ENCODE measurements around the gene CIRBP.

The CIRBP gene

DNA sequence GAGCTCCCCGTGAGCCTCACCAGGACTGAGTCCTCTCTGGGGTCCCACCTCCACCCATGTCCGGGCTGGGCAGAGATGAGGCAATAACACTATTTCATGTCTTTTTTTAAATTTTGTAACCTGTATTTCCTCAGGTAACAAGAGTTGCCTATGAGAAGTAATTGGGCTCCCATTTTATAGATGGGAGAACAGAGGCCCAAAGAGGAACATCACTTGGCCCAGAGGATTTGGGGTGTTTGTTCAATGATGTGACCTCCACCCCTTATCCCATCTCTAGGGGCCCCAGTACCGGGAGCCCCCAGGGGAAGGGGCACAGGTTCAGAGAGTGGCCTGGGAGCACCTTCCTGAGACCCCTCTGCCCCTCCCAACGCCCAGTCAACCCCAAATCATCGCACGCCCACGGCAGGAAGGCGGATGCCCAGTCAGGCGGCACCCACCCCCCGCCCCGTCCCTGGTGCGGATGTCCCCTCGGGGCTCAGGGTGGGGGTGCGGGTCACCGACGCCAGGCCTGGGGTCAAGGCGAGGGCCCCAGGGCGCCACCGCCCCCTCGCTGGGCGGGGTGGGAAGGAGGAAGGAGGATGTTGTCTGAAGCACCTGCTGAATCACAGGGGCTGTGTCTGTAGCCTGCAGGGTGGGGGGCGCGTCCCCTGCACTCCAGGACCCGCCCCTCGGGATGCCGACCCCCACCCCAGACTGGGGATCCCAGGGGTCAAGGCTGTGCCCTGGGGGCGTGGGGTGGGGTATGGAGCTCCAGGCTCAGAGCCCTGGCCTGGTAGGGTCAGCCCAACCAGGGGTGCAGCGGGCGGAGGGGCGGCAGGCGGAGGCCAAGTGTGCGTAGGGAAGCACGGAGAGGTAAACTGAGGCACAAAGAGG, 9.0 kb upstream of the CIRBP start:
- TF ChIP-seq, protein P1, sequence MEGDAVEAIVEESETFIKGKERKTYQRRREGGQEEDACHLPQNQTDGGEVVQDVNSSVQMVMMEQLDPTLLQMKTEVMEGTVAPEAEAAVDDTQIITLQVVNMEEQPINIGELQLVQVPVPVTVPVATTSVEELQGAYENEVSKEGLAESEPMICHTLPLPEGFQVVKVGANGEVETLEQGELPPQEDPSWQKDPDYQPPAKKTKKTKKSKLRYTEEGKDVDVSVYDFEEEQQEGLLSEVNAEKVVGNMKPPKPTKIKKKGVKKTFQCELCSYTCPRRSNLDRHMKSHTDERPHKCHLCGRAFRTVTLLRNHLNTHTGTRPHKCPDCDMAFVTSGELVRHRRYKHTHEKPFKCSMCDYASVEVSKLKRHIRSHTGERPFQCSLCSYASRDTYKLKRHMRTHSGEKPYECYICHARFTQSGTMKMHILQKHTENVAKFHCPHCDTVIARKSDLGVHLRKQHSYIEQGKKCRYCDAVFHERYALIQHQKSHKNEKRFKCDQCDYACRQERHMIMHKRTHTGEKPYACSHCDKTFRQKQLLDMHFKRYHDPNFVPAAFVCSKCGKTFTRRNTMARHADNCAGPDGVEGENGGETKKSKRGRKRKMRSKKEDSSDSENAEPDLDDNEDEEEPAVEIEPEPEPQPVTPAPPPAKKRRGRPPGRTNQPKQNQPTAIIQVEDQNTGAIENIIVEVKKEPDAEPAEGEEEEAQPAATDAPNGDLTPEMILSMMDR (IDR thresholded peaks at IDR 0.05; ENCODE audit: insufficient read depth, missing control alignments) = no peak
- DNase-seq (ENCODE audit: insufficient read length, low spot score) = no peak

DNA sequence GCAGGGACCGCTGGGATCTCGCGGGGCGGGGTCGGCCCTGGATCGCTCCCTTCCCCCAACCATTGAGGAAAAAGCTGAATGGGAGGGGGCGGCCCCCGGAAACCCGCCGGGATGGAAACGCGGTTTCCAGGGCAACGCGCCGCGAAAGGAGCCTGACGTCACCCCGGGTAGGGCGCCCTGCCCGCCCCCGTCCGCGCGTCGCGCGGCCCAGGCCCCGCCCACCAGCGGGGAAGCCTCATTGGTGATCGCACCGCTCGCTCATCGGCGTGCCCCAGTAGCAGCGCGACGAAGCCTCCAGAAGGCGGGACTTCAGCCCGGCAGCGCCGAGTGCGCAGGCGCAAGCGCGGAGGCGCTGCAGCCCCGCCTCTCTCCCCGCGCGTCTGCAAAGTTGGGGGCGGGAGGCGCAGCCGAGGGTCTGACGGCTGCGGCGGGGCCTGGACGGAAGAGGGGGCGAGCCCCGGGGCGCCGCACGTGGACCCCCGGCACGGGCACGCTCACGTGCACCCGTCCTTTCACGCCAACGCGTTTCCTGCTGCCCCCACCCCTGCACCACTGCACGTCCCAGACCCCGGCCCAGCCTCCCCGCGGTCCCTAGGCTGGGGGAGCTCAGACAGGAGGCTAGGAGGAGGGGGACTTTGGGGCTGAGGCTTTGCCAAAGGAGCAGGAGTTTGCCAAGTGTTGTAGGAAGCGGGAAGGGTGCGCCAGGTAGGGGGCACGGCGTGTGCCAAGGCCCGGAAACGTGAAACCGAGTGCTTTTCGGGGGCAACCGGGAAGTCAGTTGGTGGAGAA, 8.2 kb upstream of the CIRBP start:
- DNase-seq (ENCODE audit: insufficient read length, low spot score) (peak; percentile 100), FAIRE-seq (no peak)
- TF ChIP-seq, protein P1 (IDR thresholded peaks at IDR 0.05; ENCODE audit: insufficient read depth, missing control alignments) = no peak

More for the DNA sequence above, 9.0 kb upstream of the CIRBP start:
- FAIRE-seq = no peak

GRCh38 chr19:1261538-1261797, 7.7 kb upstream of the CIRBP start:
- DNase-seq (ENCODE audit: insufficient read length, low spot score) (no peak), FAIRE-seq (no peak)
- TF ChIP-seq, protein P1 (IDR thresholded peaks at IDR 0.05; ENCODE audit: insufficient read depth, missing control alignments) = no peak

DNA sequence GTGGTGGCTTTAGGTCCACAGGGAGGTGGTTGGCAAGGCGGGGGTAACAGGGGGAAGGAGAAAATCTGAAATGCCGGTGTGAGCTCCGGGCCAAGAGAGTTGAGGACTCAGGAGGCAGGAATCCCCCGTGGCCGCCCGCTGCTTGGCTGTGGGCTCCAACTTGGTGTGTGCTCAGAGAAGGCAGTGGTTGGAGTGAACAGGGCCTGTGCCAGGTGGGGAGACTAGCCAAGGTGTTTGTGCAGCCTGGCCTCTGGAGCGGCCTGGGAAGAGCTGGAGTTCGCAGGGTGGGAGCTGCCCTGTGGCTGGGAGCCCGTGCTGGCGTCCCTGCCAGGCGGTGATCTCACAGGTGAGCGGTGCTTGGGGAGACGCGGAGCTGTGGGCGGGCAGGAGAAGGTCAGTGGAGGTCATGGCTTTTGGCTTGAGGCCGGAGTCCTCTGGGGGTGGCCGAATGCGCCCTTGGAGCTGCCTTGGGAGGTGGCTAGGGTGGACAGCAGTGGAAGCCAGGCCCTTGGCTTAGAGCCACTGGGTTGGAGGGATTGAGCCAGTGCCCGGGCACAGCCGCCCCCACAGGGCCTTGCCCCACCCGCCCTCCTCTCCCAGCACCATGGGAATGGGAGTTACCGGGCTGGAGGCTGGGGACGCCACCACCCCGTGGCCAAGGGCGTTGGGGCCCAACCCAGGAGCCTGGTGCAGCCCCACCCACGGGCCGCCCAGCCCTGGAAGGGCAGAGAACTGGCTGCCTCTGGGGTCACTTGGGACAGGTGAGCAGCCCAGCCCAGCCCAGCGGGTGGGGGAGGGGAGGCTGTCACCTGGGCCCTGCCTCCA, 7.1 kb upstream of the CIRBP start:
- no peak for DNase-seq (ENCODE audit: insufficient read length, low spot score)
- no peak for FAIRE-seq
- TF ChIP-seq, protein P1 (IDR thresholded peaks at IDR 0.05; ENCODE audit: insufficient read depth, missing control alignments) = no peak

DNA sequence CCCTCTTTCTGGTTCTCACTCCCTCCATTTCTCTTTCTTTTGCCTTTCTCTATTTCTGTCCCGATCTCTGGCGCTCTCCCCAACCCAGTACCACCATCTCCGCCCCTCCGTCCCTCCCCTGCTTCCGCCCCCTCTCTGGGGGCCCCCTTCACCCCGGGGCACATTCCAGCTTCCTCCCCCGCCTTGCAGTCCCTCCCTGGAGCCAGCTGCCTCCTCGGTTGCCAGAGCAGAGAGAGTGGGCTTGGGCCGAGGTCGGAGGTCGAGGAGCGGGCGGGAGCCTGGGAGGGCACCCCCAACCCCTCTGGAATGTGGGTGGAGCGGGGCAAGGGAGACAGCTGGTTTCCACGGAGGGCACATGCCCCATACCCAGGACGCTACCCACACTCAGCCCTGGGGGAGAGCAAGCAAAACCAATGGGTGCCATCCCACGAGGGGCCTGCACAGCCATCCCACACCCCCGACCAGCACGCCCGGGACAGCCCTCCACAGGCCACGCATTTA, 6.5 kb upstream of the CIRBP start:
- no peak for DNase-seq (ENCODE audit: insufficient read length, low spot score)
- TF ChIP-seq, protein P1 (IDR thresholded peaks at IDR 0.05; ENCODE audit: insufficient read depth, missing control alignments) = no peak
- no peak for FAIRE-seq

GRCh38 chr19:1263188-1263587, 5.9 kb upstream of the CIRBP start:
- DNase-seq (ENCODE audit: insufficient read length, low spot score) (no peak), FAIRE-seq (no peak)
- TF ChIP-seq, protein P1 (IDR thresholded peaks at IDR 0.05; ENCODE audit: insufficient read depth, missing control alignments) = no peak
